Renal cortical epithelial cell (primary cell): Measurements from ENCODE around the gene ALPI. TPM values are rescaled to one million over a fixed set of nuclear protein-coding genes. Genes with fewer than 3 reads are reported as not detected.

Source experiments
- DNase-seq: peaks from one replicate; pipeline ENCODE4 v3.0.0-alpha.2; 2011; ENCODE audit warnings: low read depth
- total RNA-seq: library from RNA; depleted of rRNA; stranded (reverse); fragments of >200 nt; gene quantifications from 2 replicates; pipeline ENCODE4 v1.2.3, GENCODE V29; 2014

Gene ALPI
- total RNA-seq, 1 donor from 2014 or later: not detected

GRCh38 chr2:232460171-232460570 is 4.2 kb downstream of the ALPI start:
- DNase-seq: no peak

DNA sequence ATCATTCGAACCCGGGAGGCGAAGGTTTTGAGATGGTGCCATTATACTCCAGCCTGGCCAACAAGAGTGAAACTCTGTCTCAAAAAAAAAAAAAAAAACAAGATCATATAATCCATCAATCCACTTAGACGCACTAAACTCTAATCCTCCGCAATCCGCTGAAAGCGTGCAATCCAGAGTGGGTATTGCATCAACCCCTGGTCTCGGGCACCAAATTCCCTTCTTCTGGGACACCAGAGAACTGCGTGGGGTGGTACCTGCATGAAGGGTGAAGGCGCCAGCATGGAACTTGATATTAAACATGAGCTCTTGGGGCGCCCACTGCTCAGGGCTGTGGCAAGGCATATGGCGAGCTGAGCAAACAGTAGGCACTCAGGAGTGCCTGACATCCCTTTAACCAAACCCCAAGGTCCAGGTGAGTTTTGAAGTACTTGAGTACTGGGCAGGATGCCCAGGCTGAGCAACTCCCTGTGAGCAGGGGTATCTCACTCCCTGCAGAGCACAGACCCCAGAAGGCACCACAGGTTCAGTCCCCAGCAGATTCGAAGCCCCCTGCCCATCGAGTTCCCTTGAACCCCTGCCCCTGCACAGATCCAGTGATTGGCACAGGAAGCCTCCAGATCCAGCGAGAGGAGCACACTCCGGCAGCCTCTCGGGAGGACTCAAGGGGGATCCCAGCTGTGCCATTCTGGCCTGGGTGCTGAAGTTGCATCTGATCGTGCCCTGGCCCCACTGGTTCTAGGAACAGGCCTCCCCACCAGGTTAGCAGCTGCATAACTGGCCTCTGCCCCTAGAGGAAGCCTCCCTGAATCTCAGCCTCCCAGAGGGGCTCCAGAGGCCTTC is 8.0 kb downstream of the ALPI start:
- DNase-seq: no peak

DNA sequence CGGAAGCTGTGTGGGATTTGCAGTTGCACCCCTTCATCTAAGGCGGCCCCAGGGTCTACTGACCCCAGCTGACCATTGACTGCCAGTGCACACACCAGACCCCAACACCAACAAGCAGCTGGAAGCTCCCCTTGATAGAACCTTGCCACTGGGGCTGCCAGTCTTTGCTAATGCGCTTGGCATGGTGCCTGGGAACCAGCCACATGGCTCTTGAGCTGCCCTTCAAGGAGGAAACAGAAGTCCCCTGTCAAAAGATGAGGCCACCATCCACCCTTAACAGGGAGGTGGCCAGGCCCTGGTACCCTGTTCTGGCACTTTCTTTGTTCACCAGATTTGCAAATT is 8.6 kb downstream of the ALPI start:
- DNase-seq: no peak

DNA sequence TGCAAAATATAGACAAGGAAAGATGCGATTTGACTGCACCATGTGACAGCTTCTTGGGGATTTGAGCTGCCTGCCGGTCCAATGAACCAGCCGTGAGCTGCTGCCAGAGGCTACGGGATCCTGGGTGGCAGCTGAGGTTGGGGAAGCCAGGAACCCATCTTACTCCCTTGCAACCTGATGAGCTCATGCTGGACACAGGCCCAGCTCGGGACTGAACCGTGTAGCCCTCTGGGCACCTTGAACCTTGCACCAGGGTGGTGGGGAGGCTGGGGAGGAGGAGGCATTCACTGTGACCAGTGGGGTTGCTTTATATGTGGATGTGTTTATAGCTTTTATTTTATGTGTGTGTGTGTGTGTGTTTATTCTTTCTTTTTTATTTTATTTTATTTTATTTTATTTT is 9.1 kb downstream of the ALPI start:
- no peak for DNase-seq

- DNase-seq: no peak
Observed at GRCh38 chr2:232466221-232466620, 10.3 kb downstream of the ALPI start.

DNA sequence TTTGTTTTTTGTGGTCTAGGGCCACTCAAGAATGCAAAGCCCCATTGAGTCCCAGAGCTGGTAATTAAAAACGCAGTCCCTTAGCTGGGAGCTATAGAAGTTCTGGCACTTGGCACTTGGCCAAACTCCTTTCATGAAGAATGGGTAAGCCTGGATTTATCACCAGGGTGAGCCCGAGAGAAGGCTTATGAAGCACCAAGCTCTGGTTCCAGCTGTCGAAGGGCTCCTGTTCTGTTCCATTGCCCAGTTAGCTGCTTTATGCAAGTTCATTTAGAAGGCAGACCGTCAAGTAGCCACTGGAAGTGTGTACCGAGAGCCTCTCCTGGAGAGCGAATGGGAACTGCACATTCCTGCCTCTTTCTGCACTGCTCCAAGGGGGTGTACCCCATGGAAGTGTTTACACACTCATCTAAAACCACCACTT is 17.5 kb downstream of the ALPI start:
- peak; percentile 32 for DNase-seq

DNA sequence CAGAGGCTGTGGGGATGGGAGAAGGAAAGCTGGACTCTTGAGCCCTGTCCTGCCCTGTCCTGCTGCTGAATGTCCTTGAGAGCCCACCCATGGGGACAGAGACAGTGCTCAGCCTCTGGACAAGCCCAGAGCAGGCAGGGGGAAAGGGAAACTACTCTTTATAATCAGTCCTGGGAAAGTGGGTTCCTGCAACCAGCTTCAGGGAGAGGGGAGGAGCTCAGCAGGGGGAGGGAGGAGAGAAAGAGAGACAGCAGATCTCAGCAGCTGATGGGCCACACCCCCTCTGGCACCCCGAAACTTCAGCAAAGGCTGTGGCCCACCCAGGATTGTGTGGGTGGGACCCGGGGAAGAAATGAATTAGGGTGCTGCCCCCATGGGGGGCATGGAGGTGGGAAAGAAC is 20.1 kb downstream of the ALPI start:
- no peak for DNase-seq

- no peak for DNase-seq
Observed at GRCh38 chr2:232476791-232477190, 20.8 kb downstream of the ALPI start.

GRCh38 chr2:232477751-232478510 is 22.0 kb downstream of the ALPI start:
- no peak for DNase-seq

DNA sequence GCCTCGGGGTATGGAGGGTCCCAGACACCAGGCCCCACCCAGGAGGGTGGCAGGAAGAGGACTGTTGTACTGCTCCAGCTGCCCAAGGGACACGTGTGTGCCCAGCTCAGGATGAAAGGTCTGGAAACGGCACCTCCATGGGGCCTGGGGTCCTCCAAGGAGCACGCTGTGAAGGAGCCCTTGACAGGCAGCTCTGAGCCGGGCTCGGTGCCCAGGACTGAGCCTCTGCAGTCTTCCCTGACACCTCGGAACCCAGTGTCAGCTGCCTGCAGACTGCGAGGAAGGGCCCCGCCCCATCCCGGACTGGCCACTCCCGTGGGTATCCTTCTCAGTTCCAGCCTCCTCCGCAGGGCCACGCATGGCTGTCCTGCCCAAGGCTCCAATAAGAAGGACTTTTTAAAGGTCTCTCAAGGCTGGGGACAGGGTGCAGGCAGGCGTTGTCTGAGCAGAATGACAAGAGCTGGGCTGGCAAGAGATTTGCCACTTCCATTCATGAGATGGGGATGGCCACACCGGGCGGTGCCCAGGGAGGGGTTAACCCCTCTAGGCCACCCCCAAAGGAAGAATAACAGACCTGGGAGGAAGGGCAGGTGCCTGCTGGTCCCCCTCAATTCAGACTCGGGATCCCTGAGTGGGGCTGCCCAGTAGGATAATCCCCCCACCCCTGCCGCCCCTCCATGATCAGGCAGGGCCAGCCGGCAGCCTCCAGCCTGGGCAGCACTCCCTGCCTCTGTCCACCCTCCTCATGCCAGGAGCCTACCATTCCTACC is 22.8 kb downstream of the ALPI start:
- DNase-seq: no peak

DNA sequence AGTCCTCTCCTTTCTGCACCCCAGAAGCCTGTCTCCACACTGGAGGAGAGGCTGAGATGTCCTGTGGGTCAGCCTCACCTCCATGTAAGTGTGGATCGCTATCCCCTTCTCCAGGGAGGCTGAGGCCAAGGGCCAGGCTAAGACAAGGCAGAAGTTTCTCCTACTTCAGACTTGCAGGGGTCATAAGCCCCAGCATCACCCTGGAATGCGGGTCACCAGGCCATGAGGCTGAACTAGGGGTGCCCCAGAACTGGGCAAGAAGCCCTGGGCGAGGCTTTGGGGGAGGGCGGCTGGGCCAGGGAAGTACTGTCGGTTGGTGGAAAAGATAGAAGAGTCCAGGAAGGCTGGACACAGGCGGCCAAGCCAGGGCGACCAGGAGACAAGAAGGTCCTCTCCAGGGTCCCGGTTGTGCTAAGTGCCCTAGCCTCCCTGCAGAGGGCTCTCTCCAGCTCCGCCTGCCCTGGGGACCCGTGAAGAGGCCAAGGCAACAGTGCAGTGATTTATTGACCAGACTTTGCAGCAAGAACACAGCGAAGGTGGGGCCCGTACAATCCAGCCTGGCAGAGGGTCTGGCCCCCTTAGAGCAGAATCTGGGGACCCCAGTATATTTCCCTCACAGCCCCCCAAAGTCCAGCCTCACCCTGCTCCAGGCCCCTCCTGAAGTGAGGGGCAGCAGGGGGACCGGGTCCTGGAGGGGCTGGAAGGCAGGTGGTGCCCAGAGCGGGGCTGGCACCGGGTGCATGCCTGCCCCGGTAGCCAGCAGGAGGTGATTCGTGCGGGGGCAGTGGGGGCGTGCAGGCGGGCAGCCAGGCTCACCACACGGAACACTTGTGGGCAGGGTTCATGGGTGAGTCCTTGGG is 23.6 kb downstream of the ALPI start:
- no peak for DNase-seq

- no peak for DNase-seq
Observed at GRCh38 chr2:232480201-232481190, 24.5 kb downstream of the ALPI start.

DNA sequence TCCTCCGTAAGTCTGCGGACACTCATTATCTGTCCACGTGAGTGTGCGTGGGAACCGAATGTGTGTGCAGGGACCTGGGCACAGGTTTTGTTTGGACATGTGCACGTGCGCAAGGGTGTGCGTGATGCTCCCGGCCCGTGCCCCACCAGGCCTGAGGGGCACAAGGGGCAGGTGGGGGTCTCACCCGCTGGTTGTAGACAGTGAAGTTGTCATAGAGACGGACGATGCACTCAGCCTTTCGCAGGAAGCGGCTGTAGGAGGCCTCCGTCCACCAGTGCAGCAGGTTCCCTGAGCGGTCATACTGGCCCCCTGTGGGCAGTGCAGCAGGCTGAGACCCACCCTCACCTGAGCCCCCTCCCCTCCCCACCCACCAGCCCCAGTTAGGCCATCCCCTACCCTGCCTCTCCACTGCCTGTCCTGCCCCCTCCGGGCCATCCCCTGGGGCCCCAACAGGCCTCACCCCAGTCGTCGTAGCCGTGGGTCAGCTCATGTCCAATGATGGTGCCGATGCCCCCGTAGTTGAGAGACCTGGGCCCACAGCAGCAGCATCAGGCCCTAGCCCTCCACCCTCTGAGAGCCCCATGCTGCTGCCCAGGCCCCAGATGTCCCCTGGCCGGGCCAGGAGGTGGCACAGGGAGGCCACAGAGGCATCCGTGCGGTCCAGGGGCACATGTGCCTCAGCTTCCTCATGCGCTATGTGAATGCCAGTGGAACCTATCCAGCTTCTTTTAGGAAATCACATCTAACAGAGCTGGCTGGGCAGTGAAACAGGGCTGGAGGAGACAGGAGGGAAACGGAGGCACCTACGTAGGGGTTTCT is 25.6 kb downstream of the ALPI start:
- DNase-seq: no peak

GRCh38 chr2:232482301-232483238 is 26.6 kb downstream of the ALPI start:
- no peak for DNase-seq

GRCh38 chr2:232483311-232483922 is 27.5 kb downstream of the ALPI start:
- DNase-seq: no peak

GRCh38 chr2:232483923-232484627 is 28.1 kb downstream of the ALPI start:
- DNase-seq: no peak
